GM19397 (cell line): Measurements from ENCODE around the gene FNDC5.

ENCODE experiments used
- ATAC-seq: cut with Tn5 transposase; IDR thresholded peaks from one replicate; pipeline ENCODE4 v1.9.1; 2021; ENCODE audit warnings: mild to moderate bottlenecking, moderate library complexity; ENCODE audit not compliant: unreplicated experiment

The FNDC5 gene

DNA sequence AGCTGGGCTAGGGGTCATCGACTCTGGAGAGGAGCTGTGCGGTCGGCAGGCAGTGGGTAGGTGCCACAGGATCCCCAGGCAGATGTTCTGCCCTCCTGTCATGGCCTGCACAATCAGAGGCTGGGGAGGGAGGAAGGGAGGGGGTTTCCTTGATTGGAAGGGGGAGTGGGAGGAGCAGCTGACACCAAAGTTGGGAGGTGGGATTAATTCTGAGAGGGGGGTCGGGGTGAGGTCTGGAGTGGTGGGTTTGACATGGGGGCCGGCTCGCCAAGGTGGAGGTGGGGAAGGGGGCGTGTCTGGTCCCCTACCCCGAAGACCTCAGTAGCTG, 14.9 kb upstream of the FNDC5 start:
- no peak for ATAC-seq

- no peak for ATAC-seq
Measured at GRCh38 chr1:32884726-32885125, 14.0 kb upstream of the FNDC5 start.

GRCh38 chr1:32884032-32884372, 13.3 kb upstream of the FNDC5 start:
- ATAC-seq: no peak

GRCh38 chr1:32883338-32884031, 12.8 kb upstream of the FNDC5 start:
- ATAC-seq: no peak

GRCh38 chr1:32881871-32882850, 11.4 kb upstream of the FNDC5 start:
- ATAC-seq: no peak

DNA sequence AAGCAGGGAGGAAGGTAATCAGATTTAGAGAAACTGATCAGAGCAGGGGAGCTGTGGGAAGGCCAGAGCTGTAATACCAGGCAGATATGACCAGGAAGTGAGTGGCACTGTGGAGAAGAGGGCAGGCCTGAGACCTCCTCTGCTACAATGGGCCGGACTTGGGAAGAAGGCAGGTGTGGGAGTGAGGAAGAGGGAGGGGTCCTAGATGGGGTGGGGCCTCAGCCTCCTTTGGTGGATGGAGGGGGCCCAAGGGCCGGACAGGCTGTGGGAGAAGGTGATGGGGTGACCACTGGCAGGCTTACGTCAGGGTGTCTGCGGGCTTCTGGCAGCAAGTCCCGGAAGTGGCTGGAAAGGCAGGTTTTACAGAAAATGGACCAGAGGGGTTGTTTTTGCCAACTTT, 10.6 kb upstream of the FNDC5 start:
- ATAC-seq: no peak

- no peak for ATAC-seq
Measured at GRCh38 chr1:32878637-32879041, 7.9 kb upstream of the FNDC5 start.

- ATAC-seq: no peak
Measured at GRCh38 chr1:32878183-32878582, 7.5 kb upstream of the FNDC5 start.

DNA sequence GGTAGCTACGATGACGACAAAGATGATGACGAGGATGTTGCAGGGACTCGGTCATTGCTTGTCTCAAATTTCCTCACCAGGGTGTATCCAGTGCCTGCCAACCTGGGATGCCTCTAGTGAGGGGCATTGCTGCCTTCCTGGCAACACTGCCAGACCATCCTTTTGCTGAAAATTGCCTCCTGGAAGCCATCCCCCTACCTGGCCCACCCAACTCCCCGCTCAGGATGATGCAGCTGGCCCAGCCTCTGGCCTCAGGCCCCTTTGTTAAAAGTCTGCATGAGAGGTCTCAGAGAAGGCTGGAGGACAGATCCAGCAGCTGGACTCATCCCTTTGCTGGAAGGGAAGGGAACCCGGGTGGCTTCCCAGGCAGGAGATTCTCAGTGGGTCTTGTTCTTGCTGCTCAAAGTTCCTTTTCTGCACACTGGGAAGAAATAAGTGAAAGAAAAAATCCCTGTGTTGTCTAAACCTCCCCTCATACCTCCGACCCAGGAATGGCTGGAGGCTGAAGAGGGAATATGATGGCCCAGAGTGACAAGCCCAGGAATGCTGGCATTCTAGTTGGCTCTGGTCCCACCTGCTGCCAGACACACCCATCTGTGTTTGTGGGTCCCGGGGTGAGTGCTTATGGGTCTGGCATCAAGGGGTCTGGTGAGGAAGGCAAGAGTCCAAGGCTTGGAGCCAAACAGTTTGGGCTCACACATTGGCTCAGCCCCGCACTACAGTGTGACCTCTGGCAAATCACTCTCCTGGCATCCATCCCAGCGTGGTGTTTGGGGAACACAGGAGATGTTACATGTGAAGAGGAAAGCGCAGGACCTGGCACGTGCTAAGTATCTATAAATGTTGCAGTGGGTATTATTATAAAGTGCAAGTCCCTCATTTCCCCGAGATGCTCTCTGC, 6.7 kb upstream of the FNDC5 start:
- ATAC-seq: no peak

GRCh38 chr1:32876341-32877210, 5.9 kb upstream of the FNDC5 start:
- no peak for ATAC-seq

- ATAC-seq: no peak
Measured at GRCh38 chr1:32874860-32875752, 4.4 kb upstream of the FNDC5 start.

- no peak for ATAC-seq
Measured at GRCh38 chr1:32873484-32873883, 2.8 kb upstream of the FNDC5 start.

DNA sequence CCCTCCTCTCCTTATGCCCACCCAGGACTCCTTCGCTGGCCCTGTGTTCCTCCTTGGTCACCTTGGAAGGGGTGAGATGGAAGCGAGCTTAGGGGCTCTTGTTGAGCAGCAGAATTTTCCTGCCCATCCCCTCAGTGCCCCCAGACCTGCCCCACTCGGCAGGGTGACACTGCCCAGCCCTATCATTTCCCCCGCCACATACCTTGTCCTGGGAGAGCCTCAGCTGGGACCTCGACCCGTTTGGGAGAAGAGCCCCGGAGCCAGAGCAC, 1.4 kb upstream of the FNDC5 start:
- no peak for ATAC-seq

GRCh38 chr1:32871364-32872191, 866 bp upstream of the FNDC5 start:
- ATAC-seq: no peak

DNA sequence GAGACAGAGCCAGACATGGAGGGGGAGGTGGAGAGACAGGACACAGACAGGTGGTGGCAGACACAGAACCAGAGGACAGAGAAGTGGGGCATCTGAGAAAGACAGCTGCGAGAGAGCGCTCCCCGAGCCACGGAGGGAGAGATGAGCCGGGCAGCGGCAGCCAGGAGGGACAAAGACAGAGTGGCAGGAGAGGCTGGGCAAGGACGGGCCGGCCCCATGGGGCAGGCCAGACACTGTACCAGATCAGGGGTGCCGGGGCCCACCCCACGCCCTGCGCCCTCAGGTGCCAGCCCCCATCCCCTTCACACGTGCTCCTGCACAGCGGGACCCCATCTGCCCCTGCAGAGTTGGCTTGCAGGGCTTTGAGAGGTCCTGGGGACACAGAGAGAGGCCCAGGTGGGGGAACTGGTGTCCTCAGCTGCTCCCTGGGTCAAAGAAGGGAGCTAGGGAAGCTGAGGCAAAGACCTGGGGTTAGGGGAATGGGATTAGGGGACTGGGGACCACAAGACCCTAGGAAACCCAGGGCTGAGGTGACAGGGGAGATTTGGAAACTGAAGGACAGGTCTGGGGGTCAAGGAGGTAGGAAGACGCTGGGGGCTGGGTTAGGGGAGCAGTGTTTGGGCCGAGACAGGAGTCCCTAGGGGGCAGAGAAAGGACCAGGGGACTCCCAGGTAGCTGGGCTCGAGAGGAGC, 643 bp downstream of the FNDC5 start:
- ATAC-seq: no peak

- no peak for ATAC-seq
Measured at GRCh38 chr1:32868806-32869455, 1.8 kb downstream of the FNDC5 start.

DNA sequence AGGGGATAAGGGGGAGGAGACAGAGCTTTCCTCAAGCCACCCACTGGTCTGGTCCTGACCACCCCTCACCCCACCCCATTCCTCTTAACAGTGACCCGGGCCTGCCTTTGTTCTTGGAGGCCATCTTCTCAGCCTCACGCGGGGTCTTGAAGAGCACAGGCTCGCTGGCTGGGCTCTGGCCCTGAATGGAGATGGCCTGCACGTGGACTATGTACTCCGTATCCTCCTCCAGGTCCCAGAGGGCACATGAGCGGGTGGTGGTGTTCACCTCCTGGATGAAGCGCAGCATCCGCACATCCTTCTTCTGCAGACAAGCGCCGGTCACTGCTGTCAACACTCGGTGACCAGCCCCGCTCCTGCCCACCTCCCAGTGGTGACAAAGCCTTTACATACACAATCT, 2.6 kb downstream of the FNDC5 start:
- ATAC-seq: no peak

GRCh38 chr1:32867671-32868070, 3.0 kb downstream of the FNDC5 start:
- ATAC-seq: no peak
